Esophagus mucosa (tissue), 1 donor: ENCODE results near the gene AWAT2. TPM values are rescaled to one million over a fixed set of nuclear protein-coding genes. Genes with fewer than 3 reads are reported as not detected.

Experiments
- ATAC-seq: fragments of 200-7000 bp; cut with Tn5 transposase; one replicate; pipeline ENCODE4 v1.9.1; 2020
- total RNA-seq: library from RNA; stranded (reverse); gene quantifications from one replicate; pipeline ENCODE4 v1.2.4, GENCODE V29; 2023
- donor health status: DM: yes; HTN: yes; CAD: no.

The AWAT2 gene, protein sequence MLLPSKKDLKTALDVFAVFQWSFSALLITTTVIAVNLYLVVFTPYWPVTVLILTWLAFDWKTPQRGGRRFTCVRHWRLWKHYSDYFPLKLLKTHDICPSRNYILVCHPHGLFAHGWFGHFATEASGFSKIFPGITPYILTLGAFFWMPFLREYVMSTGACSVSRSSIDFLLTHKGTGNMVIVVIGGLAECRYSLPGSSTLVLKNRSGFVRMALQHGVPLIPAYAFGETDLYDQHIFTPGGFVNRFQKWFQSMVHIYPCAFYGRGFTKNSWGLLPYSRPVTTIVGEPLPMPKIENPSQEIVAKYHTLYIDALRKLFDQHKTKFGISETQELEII
- total RNA-seq: not detected

DNA sequence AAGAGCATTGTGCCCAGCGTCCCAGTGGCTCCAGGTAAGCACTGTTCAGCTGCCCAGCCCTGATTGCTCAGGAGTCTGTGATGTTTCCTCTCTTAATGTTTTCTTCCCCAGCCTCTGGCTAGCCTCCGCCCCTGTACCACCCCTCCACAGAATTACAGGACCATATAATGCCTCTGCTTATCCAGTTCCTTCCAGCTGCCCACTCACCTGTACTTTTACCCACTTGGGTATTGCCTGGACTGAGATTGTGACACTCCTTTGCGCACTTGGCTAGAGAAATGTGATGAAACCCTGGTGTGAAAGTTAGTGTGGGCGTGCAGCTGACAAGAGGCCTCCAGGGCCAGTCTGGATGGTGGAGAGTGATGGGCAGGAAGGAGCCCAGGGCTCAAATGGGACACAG lies at the start of gene AWAT2:
TSS of gene AWAT2 (minus strand) at position 14 of the 400 bp plus-strand sequence. CDS start at position 8, 6 bp downstream.
- no peak for ATAC-seq

GRCh38 chrX:70096052-70096451 lies 46.3 kb upstream of the AWAT2 start:
- ATAC-seq: no peak

- no peak for ATAC-seq
Observed at GRCh38 chrX:70092247-70092646, 42.5 kb upstream of the AWAT2 start.

DNA sequence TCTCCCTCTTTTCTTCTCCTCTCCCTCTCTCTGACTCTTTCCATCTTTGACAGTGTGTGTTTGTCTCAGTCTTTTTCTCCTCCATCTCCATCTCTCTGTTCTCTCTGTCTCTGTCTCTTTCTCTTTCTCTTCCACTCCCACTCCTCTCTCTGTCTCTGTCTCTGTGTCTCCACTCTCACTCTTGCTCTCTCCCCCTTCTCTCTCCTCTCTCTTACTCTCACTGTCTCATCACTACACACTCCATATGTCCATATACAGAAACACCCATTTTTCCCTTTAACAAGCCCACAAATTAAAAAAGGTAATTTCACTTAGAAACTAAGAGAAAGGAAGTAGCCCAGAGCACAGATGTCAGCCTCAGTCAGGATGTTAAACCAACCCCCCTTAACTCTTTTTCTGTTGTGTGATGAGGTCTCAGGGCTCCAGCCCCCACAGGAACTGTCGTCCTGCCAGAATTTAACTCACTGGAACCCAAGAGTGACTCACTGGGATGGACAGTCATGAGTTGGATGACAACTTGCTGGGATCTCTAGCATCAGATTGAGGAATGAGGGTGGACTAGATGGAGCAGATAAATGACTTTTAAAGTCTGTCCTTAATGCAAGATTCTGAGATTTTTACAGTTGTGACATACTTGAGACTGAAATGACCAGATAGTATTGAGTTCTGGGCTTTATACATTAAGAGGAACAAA lies 40.0 kb upstream of the AWAT2 start:
- ATAC-seq: no peak

GRCh38 chrX:70088751-70089150 lies 39.0 kb upstream of the AWAT2 start:
- no peak for ATAC-seq

DNA sequence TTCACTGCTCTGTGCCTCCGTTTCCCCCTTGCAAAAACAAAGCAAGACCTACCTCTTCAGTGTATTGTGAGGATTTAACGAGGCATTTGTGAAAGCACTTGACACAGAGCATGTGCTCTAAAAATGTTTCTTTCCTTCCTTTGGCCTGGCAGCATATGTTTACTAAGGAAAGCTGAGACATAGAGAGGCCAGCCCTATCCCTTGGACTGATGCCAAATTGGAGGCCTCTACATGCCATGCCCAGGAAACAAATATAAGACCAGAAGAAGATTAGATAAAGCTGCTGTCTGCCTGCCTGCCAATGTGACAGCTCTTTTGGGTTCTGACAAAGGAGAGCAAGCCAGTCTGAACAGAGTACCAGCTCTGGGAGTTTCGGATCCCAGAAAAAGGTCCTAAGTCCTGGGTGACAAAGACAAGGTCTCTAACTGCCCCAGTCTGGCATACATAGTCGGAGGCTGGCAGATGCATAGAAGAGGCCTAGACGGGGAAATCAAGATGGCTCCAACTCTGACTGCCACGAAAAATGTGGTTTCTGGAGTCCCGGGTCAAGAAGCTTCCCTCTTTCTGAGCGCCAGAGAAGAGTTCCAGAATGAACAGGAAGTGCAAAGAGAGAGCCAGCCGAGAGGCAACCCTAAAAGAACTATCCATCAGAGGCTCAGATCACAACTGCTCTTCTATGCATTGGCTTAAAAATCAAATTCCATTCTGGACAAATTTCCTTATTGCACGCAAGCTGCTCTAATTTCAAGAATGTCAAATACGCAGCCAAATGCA lies 38.3 kb upstream of the AWAT2 start:
- ATAC-seq: no peak

DNA sequence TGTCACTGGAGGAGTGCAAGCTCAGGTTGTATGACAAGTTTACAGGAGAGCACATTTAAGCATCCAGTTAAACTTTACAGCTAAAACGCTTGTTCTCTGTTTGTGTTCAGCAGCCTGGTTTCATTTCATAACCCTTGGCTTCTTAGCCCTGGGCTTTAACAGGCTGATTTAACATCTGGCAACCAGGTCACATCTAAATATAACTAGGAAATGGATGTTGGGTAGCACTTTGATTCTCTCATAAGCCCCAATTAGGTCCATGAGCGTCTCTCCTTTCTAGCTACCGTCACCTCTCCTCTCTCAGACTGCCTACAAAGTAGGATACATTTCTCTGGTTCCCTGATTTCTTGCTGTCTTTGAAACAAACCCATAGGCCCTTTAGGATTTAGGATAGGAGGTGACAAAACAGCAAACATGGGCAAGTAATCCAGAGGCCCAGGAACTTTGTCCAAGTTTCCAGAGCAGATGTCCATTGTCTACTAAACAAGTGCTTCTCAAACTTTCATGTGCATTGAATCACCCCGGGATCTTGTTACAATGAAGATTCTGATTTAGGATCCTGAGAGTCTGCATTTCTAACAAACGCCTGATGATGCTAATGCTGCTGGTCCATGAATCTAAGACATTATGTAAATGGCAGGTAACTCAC lies 35.0 kb upstream of the AWAT2 start:
- no peak for ATAC-seq

DNA sequence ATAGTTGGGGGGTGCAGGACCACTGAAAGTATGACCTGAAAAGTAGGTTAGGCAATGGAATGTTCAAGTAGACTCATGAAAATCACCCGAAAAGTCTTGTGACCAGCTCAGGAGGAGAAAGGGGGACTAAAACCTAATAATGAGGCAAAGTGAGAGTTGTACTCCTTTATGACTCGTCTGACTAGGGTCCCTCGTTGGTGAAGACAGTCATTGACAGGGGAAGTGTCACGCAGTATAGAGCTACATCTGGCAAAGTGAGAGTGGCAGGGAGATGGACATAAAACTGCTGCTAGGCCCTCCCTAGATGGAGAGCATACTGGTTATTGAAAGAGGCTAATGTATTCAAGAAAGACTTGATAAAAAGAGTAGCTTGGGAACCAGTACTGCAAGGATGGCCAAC lies 33.0 kb upstream of the AWAT2 start:
- ATAC-seq: no peak

DNA sequence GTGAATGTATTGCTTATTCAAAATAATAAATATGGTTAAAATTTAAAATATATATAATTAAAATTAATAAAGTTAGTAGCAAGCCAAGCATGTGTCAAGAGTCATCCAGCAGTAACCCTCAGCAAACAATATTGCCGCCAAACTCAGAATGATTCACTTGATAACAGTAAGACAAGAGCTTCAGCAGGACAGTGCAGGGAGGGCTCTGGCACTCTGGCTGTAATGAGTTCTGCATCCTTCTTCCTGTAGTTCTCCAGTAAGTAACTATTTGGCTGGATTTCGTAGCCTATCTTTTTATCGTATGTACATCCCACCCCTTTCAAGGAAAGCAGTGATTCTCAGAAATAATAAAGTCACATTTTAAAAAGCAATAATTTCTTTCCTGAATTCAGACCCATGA lies 30.1 kb upstream of the AWAT2 start:
- ATAC-seq: no peak

DNA sequence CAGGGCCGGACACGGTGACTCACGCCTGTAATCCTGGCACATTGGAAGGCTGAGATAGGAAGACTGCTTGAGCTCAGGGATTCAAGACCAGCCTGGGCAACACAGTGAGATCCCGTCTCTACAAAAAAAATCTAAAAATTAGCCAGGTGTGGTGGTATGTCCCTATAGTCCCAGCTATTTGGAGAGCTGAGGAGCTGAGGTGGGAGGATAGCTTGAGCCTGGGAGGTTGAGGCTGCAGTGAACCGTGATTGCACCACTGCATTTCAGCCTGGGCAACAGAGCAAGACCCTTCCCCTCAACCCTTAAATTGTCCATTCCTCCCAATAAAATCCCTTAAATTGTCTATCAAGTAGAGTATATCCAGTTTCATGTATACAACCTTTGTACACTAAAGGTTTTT lies 29.6 kb upstream of the AWAT2 start:
- no peak for ATAC-seq

DNA sequence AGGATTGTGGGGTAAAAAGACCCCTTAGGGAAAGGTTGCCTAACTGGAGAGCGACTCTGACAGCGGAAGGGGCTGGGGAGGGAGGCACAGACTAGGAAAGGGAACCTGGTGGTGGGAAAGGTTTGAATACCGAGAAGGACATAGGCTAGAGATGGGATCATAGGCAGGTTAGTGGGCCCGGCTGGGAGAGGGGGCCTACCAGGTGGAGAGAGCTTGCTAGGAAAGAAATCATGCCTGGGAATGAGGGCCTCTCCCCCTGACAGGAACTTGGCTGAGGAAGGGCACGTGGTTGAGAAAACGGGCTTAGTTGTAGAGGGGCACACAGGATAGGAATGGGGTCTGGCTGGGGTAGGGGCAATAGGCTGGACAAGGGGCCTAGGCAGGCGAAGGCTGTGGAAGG lies 16.9 kb upstream of the AWAT2 start:
- ATAC-seq: no peak

DNA sequence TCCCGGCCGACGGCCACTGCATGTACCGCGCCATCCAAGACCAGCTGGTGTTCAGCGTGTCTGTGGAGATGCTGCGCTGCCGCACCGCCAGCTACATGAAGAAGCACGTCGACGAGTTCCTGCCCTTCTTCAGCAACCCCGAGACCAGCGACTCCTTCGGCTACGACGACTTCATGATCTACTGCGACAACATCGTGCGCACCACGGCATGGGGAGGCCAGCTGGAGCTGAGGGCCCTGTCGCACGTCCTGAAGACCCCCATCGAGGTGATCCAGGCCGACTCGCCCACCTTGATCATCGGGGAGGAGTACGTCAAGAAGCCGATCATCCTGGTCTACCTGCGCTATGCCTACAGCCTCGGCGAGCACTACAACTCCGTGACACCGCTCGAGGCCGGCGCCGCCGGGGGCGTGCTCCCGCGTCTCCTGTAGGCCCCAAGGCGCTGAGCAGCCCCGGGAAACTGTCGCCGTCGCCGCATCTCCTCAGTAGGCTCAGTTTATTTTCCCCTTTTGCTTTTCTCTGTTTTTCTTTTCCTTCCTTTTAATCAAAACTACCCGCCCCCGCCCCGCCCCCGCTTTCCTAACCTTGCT lies 13.3 kb upstream of the AWAT2 start:
- ATAC-seq: no peak

- ATAC-seq: no peak
Observed at GRCh38 chrX:70062076-70062475, 12.3 kb upstream of the AWAT2 start, which contains the start of gene OTUD6A. TSS of gene OTUD6A (plus strand) at chrX:70062457. CDS start at chrX:70062525, 68 bp downstream.

DNA sequence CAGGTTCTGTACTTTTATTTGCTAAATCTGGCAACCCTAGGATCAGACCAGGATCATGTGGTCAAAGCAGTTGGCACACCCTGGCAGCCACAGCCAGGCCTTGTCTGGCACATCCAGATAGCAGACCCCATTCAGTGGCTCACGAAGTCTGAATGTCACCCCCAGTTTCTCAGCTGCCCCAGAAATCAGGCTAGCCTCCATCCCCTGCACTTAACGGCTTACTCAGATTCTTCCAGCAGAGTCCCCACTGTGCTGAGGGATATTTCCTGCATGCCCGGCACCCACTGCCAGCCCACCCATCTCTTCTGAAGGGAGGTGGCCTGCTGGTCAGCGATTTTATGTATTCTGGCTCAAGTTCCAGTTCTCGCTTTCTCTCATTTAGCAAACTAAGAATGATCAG lies 4.7 kb upstream of the AWAT2 start:
- no peak for ATAC-seq

DNA sequence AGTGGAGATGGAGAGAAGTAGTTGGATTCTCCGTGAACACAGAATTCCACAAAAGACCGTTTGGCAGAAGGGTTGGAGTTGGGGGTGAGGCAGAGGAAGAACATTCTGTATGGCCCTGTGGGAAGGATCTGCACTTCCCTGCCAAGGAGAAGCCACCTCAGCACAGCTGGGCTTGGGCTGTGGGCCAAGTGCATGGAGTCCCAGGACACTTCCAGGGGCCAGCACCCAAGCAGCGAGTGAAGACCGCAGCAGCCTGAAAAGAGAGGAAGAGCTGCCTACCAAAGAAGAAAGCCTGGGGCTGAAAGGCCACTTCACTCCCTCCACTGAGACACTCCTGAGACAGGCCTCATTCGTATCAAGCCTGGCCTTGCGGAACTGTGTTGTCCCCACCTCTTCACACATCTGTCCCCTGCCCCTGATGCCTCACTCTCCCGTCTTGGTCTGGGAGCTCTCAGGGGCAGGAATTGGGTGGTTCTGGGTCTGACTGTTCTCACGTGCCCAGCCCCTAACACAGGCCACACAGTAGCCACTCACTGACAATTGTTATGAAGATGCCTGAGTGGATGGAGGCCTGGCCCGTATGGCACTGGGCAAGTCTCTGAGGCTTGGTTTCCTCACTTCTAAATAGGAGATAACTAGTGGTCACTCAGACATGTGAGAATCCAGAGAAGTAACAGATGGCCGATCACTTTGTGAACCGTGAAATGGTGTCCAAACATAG lies 3.3 kb upstream of the AWAT2 start:
- ATAC-seq: no peak

- no peak for ATAC-seq
Observed at GRCh38 chrX:70049406-70049805, 332 bp downstream of the AWAT2 start.

GRCh38 chrX:70046978-70047377 lies 2.8 kb downstream of the AWAT2 start:
- ATAC-seq: no peak

DNA sequence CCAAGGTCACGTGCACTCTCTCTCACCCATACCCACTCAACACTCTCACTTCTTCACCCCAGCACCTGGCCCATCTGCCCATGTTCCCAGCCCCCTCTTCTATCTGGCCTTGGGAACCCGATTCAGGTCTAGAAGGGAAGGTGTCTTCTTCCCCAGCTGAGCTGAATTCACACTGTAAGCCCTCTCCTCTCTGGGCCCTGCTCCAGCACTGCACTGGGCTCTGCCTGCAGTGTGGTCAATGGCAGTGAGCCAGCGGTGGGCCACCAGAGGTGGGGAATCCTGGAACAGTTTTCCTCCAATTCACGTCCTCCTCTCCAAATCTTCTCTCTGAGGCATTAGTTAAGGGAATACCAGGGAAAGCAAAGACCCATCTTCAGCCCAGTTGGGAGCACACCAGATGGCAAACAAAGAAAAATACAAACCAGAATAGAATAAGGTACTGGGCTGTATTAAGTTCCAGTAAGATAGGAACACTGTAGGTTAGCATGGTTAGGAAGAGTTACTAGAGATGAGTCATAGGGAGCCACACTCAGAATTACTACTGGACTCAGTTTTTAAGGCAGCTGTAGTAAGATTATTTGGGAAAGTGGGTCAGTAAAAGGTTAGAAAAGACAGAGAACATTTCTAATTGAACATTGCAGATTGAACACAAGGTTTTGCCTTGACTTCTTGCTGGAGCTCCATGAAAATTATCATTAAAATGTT lies 5.0 kb downstream of the AWAT2 start:
- ATAC-seq: no peak

DNA sequence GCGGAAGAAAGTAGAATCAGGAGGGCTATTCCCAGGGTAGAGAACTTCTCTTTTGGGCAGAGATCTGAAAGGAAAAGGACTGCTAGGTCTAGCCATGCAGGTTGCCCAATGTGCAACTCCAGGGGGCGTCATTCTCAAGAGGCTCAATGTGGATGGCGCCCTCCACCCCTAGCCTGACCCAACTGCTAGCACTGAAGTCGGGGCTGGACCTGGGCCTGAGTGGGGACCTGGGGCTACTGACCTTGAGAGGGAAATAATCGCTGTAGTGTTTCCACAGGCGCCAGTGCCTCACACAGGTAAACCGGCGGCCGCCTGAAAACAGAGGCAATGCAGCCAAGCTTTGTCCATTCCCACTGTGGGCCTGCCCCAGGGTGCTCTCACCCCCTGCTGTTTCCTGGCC lies 6.1 kb downstream of the AWAT2 start:
- no peak for ATAC-seq

GRCh38 chrX:70042399-70043371 lies 7.1 kb downstream of the AWAT2 start:
- ATAC-seq: peak; percentile 77
